ENCODE data around the gene METRN.

DNA sequence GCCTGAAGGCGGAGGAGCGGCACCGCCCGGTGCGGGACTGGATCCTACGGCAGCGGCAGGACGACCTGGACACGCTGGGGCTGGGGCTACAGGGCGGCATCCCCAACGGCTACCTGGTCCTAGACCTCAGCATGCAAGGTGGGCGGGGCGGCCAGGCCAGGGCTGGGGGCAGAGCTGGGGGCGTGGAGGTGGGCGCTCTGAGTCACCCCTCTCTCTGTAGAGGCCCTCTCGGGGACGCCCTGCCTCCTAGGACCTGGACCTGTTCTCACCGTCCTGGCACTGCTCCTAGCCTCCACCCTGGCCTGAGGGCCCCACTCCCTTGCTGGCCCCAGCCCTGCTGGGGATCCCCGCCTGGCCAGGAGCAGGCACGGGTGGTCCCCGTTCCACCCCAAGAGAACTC is 53.5 kb downstream of the METRN start:
- TF ChIP-seq ESRRG (CRISPR knock-in tag; IDR thresholded peaks at IDR 0.05) (no peak), TCF4 (CRISPR knock-in tag; IDR thresholded peaks at IDR 0.05; ENCODE audit: borderline replicate concordance) (no peak), TOX (CRISPR knock-in tag; IDR thresholded peaks at IDR 0.05; ENCODE audit: borderline replicate concordance) (no peak), ZNF8 (CRISPR knock-in tag; IDR thresholded peaks at IDR 0.05) (no peak), ZNF70 (CRISPR knock-in tag; IDR thresholded peaks at IDR 0.05) (no peak), ZNF565 (CRISPR knock-in tag; conservative IDR thresholded peaks at IDR 0.05; ENCODE audit: low read depth) (no peak), GLIS3 (CRISPR knock-in tag; IDR thresholded peaks at IDR 0.05) (no peak), CSDC2 (CRISPR knock-in tag; IDR thresholded peaks at IDR 0.05) (no peak), ZC3H10 (CRISPR knock-in tag; IDR thresholded peaks at IDR 0.05) (no peak)
- TF ChIP-seq, protein P1, sequence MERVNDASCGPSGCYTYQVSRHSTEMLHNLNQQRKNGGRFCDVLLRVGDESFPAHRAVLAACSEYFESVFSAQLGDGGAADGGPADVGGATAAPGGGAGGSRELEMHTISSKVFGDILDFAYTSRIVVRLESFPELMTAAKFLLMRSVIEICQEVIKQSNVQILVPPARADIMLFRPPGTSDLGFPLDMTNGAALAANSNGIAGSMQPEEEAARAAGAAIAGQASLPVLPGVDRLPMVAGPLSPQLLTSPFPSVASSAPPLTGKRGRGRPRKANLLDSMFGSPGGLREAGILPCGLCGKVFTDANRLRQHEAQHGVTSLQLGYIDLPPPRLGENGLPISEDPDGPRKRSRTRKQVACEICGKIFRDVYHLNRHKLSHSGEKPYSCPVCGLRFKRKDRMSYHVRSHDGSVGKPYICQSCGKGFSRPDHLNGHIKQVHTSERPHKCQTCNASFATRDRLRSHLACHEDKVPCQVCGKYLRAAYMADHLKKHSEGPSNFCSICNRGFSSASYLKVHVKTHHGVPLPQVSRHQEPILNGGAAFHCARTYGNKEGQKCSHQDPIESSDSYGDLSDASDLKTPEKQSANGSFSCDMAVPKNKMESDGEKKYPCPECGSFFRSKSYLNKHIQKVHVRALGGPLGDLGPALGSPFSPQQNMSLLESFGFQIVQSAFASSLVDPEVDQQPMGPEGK (CRISPR knock-in tag; IDR thresholded peaks at IDR 0.05; ENCODE audit: borderline replicate concordance): no peak
